ENCODE measurements around the gene ZSWIM1.
"Not testable (repeated sequence)": the region's sequence is repeated elsewhere in the genome, so short reads cannot be mapped to it uniquely, and the experiment has no call there.

Gene ZSWIM1

GRCh38 chr20:45857114-45857881, 23.7 kb upstream of the ZSWIM1 start, which contains the start of the genes ACOT8 and ZSWIM3:
TSS of gene ACOT8 (minus strand) at chr20:45857392. CDS start at chr20:45857315, 77 bp downstream.
TSS of gene ZSWIM3 (plus strand) at chr20:45857614. CDS start at chr20:45857826, 212 bp downstream.
- peak; percentile 90 for DNase-seq

- DNase-seq, result no peak
Measured at GRCh38 chr20:45857882-45858216, 23.2 kb upstream of the ZSWIM1 start.

GRCh38 chr20:45859916-45860315, 21.1 kb upstream of the ZSWIM1 start:
- no peak for DNase-seq

GRCh38 chr20:45860560-45861220, 20.3 kb upstream of the ZSWIM1 start:
- no peak for DNase-seq

- no peak for DNase-seq
Measured at GRCh38 chr20:45861221-45862075, 19.6 kb upstream of the ZSWIM1 start.

GRCh38 chr20:45863543-45864470, 17.2 kb upstream of the ZSWIM1 start:
- no peak for DNase-seq

- DNase-seq, result no peak
Measured at GRCh38 chr20:45866454-45866853, 14.6 kb upstream of the ZSWIM1 start.

- DNase-seq, result no peak
Measured at GRCh38 chr20:45867136-45867818, 13.8 kb upstream of the ZSWIM1 start.

GRCh38 chr20:45867819-45868176, 13.2 kb upstream of the ZSWIM1 start:
- DNase-seq, result no peak

GRCh38 chr20:45872626-45873025, 8.4 kb upstream of the ZSWIM1 start:
- DNase-seq, result no peak

- DNase-seq, result no peak
Measured at GRCh38 chr20:45873409-45874103, 7.5 kb upstream of the ZSWIM1 start.

- not testable (repeated sequence) for DNase-seq
Measured at GRCh38 chr20:45874104-45874481, 6.9 kb upstream of the ZSWIM1 start.

- DNase-seq, result no peak
Measured at GRCh38 chr20:45874576-45874975, 6.5 kb upstream of the ZSWIM1 start.

- DNase-seq, result no peak
Measured at GRCh38 chr20:45878076-45878761, 2.8 kb upstream of the ZSWIM1 start.

GRCh38 chr20:45882469-45883099, 1.6 kb downstream of the ZSWIM1 start:
- no peak for DNase-seq

GRCh38 chr20:45883100-45883469, 2.1 kb downstream of the ZSWIM1 start:
- no peak for DNase-seq

- no peak for DNase-seq
Measured at GRCh38 chr20:45886590-45887345, 5.7 kb downstream of the ZSWIM1 start.

GRCh38 chr20:45887346-45887715, 6.3 kb downstream of the ZSWIM1 start, which contains the start of gene SPATA25:
TSS of gene SPATA25 (minus strand) at chr20:45887622. CDS start at chr20:45887590, 32 bp downstream.
- no peak for DNase-seq

- DNase-seq, result no peak
Measured at GRCh38 chr20:45888681-45889080, 7.7 kb downstream of the ZSWIM1 start.

Data from activated CD8-positive, alpha-beta memory T cell treated with anti-CD3 and anti-CD28 coated beads for 24 hours (primary cell).